BJ (cell line): ENCODE results near the gene PAM16. TPM values are rescaled to one million over a fixed set of nuclear protein-coding genes. Genes with fewer than 3 reads are reported as not detected.

Experiments
- CTCF ChIA-PET: fragments of 350-600 bp; formaldehyde crosslinking; extraction: SDS; loops from one replicate; lab custom pipeline; 2021; ENCODE audit warnings: antibody characterized with exemption, inconsistent platforms; lab: Yijun Ruan, JAX
- POLR2A ChIA-PET: fragments of 300-600 bp; sonication (Branson Sonifier 250); formaldehyde crosslinking; extraction: SDS; loops from one replicate; lab custom pipeline; 2021; ENCODE audit warnings: antibody characterized with exemption; lab: Charles Lee
- DNase-seq: peaks from one replicate; pipeline ENCODE4 v3.0.0-alpha.2; 2011; ENCODE audit warnings: low read depth
- H3K27me3 ChIP-seq: 2 replicates; pipeline ENCODE4 v1.6.0; 2011; ENCODE audit warnings: low read length; ENCODE audit not compliant: control insufficient read depth, insufficient read depth
- H3K36me3 ChIP-seq: 2 replicates; pipeline ENCODE4 v1.5.1; 2011; ENCODE audit warnings: low read length; ENCODE audit not compliant: control insufficient read depth, insufficient read depth
- H3K4me3 ChIP-seq: 2 replicates; pipeline ENCODE4 v1.5.1; 2011; ENCODE audit warnings: low read depth, mild to moderate bottlenecking, control low read depth, low read length
- CTCF ChIP-seq: IDR thresholded peaks from 2 replicates; pipeline ENCODE4 v1.5.1; 2011; ENCODE audit warnings: low read depth, mild to moderate bottlenecking, control low read depth, inconsistent platforms, low read length, moderate library complexity; ENCODE audit not compliant: insufficient read depth
- polyA plus RNA-seq: library from polyadenylated mRNA; depleted of rRNA; stranded (reverse); fragments of >200 nt; gene quantifications from 2 replicates; pipeline ENCODE4 v1.2.3, GENCODE V29; 2011

The PAM16 gene
- polyA plus RNA-seq, 1 experiment = 44.2 TPM

GRCh38 chr16:4361033-4361943 is 10.2 kb upstream of the PAM16 start:
- ChIA-PET CTCF (interaction anchor here (1.3 to 5.6 kb wide), 3 partner anchors 16 to 44 kb away, joined by 3 to 205 read pairs (median 5); no protein-coding TSS in a partner anchor), POLR2A (no interaction called here)
- peaks cover 5% of the 10 kb centered on the region for H3K36me3 ChIP-seq
- no peaks in the 10 kb centered on the region for H3K27me3 ChIP-seq
- DNase-seq = no peak
- TF ChIP-seq CTCF = no peak
- H3K4me3 ChIP-seq = no peak overlapping the region

GRCh38 chr16:4360538-4361021 is 9.5 kb upstream of the PAM16 start:
- H3K4me3 ChIP-seq = no peak overlapping the region
- POLR2A ChIA-PET = no interaction called here
- peaks cover 5% of the 10 kb centered on the region for H3K36me3 ChIP-seq
- no peak for TF ChIP-seq CTCF
- H3K27me3 ChIP-seq = no peaks in the 10 kb centered on the region
- no peak for DNase-seq
- CTCF ChIA-PET = interaction anchor here (1.3 to 5.6 kb wide), 7 partner anchors 8 to 45 kb away, joined by 3 to 205 read pairs (median 13); partner anchors contain the start of gene VASN

DNA sequence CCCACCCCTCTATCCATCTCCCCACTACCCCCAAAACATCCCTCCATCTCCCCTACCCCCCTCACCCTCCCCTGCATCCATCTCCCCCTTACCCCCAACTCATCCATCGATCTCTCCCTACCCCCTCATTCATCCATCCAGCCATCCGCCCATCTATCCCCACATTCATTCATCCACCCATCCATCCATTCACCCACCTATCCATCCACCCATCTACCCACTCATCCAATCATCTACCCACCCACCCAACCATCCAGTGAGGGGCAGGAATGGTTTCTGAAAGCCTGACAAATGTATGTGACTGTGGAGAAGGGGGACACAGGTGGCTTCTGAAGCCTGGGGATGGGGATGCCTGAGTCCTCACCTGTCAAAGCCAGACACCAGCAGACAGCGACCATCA is 8.8 kb upstream of the PAM16 start:
- no peak for DNase-seq
- no peaks in the 10 kb centered on the region for H3K27me3 ChIP-seq
- ChIA-PET CTCF (interaction anchor here (0.9 to 5.6 kb wide), 11 partner anchors 9 to 106 kb away, joined by 3 to 205 read pairs (median 5); partner anchors contain the start of genes PAM16 and VASN), POLR2A (interaction anchor here (0.6 kb wide), 1 partner anchor 13 kb away, joined by 3 read pairs; no protein-coding TSS in a partner anchor)
- no peak for TF ChIP-seq CTCF
- H3K36me3 ChIP-seq = peaks cover 5% of the 10 kb centered on the region
- H3K4me3 ChIP-seq = no peak overlapping the region

- TF ChIP-seq CTCF = peak; percentile 96
- no peak for DNase-seq
- H3K27me3 ChIP-seq = no peaks in the 10 kb centered on the region
- peaks cover 5% of the 10 kb centered on the region for H3K36me3 ChIP-seq
- POLR2A ChIA-PET = no interaction called here
- CTCF ChIA-PET = interaction anchor here (0.6 to 5.6 kb wide), 20 partner anchors 9 to 105 kb away, joined by 3 to 205 read pairs (median 4); partner anchors contain the start of genes CORO7, PAM16 and VASN
- no peak overlapping the region for H3K4me3 ChIP-seq
These were observed 7.9 kb upstream of the PAM16 start for GRCh38 chr16:4358831-4359561.
